Fibroblast of skin of back (primary cell): ENCODE data around the gene UMAD1.

Experiments
- DNase-seq: peaks from one replicate; pipeline ENCODE4 v3.0.0-alpha.2; 2013

The UMAD1 gene

GRCh38 chr7:7897509-7897908, 257.0 kb downstream of the UMAD1 start:
- DNase-seq, result no peak

GRCh38 chr7:7897949-7898515, 257.5 kb downstream of the UMAD1 start:
- no peak for DNase-seq

- no peak for DNase-seq
Measured at GRCh38 chr7:7902845-7903244, 262.3 kb downstream of the UMAD1 start.

GRCh38 chr7:7907306-7907705, 266.8 kb downstream of the UMAD1 start:
- DNase-seq, result no peak

GRCh38 chr7:7908622-7909145, 268.1 kb downstream of the UMAD1 start:
- DNase-seq, result no peak

- no peak for DNase-seq
Measured at GRCh38 chr7:7909376-7909775, 268.8 kb downstream of the UMAD1 start.

GRCh38 chr7:7911369-7912123, 271.0 kb downstream of the UMAD1 start:
- peak; percentile 76 for DNase-seq

- no peak for DNase-seq
Measured at GRCh38 chr7:7912937-7913336, 272.4 kb downstream of the UMAD1 start.

GRCh38 chr7:7913504-7913903, 273.0 kb downstream of the UMAD1 start:
- no peak for DNase-seq

- no peak for DNase-seq
Measured at GRCh38 chr7:7914547-7914946, 274.0 kb downstream of the UMAD1 start.

GRCh38 chr7:7916064-7916463, 275.5 kb downstream of the UMAD1 start:
- no peak for DNase-seq

GRCh38 chr7:7917593-7917992, 277.0 kb downstream of the UMAD1 start:
- no peak for DNase-seq

- no peak for DNase-seq
Measured at GRCh38 chr7:7918736-7919448, 278.3 kb downstream of the UMAD1 start.

- no peak for DNase-seq
Measured at GRCh38 chr7:7919449-7919945, 278.9 kb downstream of the UMAD1 start.

- no peak for DNase-seq
Measured at GRCh38 chr7:7920056-7920455, 279.5 kb downstream of the UMAD1 start.

- no peak for DNase-seq
Measured at GRCh38 chr7:7920481-7920880, 279.9 kb downstream of the UMAD1 start.

- no peak for DNase-seq
Measured at GRCh38 chr7:7921830-7922229, 281.3 kb downstream of the UMAD1 start.

GRCh38 chr7:7922684-7923385, 282.3 kb downstream of the UMAD1 start:
- DNase-seq, result no peak

GRCh38 chr7:7923818-7924217, 283.3 kb downstream of the UMAD1 start:
- DNase-seq, result no peak

GRCh38 chr7:7924303-7924702, 283.8 kb downstream of the UMAD1 start:
- no peak for DNase-seq
